Nephron (organoid): ENCODE measurements around the gene PYM1.

Source experiments
- H3K27ac Mint-ChIP-seq, 3 experiments: 2 replicates each; pipeline ENCODE4 v1.8.0; 2020; ENCODE audit warnings: mixed read lengths in 3 of 3, mild to moderate bottlenecking in 2 of 3, moderate library complexity in 1 of 3
- H3K27me3 Mint-ChIP-seq: 2 replicates; pipeline ENCODE4 v1.8.0; 2021; ENCODE audit warnings: low read depth, mild to moderate bottlenecking, moderate library complexity, mixed read lengths
- H3K36me3 Mint-ChIP-seq: 2 replicates; pipeline ENCODE4 v1.8.0; 2020; ENCODE audit warnings: low read depth, mixed read lengths
- H3K4me1 Mint-ChIP-seq: 2 replicates; pipeline ENCODE4 v1.8.0; 2020; ENCODE audit warnings: mixed read lengths
- H3K4me3 Mint-ChIP-seq, 3 experiments: 2 replicates each; pipeline ENCODE4 v1.8.0; 2020; ENCODE audit warnings: mild to moderate bottlenecking in 3 of 3, mixed read lengths in 3 of 3, moderate library complexity in 2 of 3
- H3K9me3 Mint-ChIP-seq: 2 replicates; pipeline ENCODE4 v1.8.0; 2020; ENCODE audit warnings: mixed read lengths
- CTCF ChIP-seq, 3 experiments: fragments of 200-600 bp; sonication (generic); IDR thresholded peaks; one replicate each; pipeline ENCODE4 v1.5.0; 2021; ENCODE audit warnings: antibody characterized with exemption in 3 of 3; ENCODE audit not compliant: unreplicated experiment in 3 of 3

Gene PYM1

DNA sequence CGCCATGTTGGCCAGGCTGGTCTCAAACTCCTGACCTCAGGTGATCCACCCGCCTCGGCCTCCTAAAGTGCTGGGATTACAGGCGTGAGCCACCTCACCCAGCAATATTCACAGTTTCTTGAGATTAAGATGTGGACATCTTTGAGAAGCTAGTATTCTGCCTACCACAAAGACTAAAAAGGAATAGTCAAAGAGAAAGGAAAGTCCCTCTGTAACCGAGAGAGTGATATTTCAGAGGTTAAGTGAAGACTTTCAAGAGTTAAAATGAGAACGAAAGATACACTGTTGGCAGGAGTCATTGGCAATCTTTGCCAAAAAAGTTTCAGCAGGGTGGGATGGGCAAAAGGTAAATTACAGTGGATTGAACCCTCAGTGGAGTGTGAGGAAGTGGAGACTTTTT lies 18.9 kb upstream of the PYM1 start:
- H3K36me3 Mint-ChIP-seq, result peaks cover 4% of the 10 kb centered on the region
- H3K4me1 Mint-ChIP-seq, result no peaks in the 10 kb centered on the region
- H3K27me3 Mint-ChIP-seq, result no peaks in the 10 kb centered on the region
- H3K9me3 Mint-ChIP-seq, result no peaks in the 10 kb centered on the region
- TF ChIP-seq CTCF (IDR thresholded peaks at IDR 0.05; ENCODE audit: unreplicated experiment in 3 of 3), result no peak
- H3K4me3 Mint-ChIP-seq, result no peak overlapping the region
- H3K27ac Mint-ChIP-seq, result no peak overlapping the region

DNA sequence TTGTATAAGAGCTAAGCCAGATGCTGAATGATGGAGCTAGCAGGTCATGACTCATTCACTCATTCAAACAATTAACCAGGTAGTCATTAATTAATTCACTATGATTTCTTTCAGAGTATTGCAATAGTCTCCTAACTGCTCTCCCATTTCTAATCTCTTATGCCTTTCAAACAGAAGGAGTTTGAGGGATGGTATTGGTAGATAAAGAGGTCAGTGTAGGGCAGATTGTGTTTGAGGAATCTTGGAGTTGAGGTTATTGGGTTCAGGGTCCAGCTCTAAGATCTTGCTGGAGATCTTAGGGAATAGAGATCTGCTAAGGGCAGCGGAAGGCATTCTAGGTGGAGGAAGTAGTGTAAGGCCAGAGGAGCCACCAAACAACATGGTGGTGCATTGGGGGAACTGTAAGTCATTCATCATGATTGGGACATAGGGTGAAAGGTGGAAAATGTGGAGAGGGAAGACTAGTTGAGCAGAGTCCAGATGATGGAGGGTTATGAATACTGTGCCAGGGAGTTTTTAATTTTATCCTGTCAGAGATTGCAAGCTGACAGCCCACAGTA lies 15.0 kb upstream of the PYM1 start:
- Mint-ChIP-seq H3K9me3 (no peaks in the 10 kb centered on the region), H3K27ac (no peak overlapping the region), H3K36me3 (peaks cover 4% of the 10 kb centered on the region), H3K4me3 (no peak overlapping the region), H3K27me3 (no peaks in the 10 kb centered on the region), H3K4me1 (no peaks in the 10 kb centered on the region)
- no peak for TF ChIP-seq CTCF (IDR thresholded peaks at IDR 0.05; ENCODE audit: unreplicated experiment in 3 of 3)

DNA sequence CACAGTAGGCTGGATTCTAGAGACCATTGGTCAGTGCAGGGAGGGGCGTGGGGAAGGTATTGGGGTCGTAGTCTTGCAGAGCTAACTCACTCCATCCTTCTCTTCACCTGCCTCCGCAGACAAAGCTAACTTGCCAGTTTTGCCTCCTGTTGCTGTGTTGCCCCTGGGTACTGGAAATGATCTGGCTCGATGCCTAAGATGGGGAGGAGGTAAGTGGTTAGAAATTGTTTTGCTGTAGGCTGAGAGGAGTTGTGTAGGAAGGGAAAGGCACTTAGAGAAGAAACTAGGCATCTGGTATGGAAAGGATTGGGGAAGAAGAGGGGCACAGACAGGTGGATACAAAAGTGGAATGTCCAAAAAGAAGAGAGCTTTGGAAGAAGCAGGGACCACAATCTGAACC lies 14.4 kb upstream of the PYM1 start:
- Mint-ChIP-seq H3K4me1 (no peaks in the 10 kb centered on the region), H3K27ac (no peak overlapping the region), H3K9me3 (no peaks in the 10 kb centered on the region), H3K4me3 (no peak overlapping the region), H3K36me3 (peaks cover 4% of the 10 kb centered on the region), H3K27me3 (peaks cover 5% of the 10 kb centered on the region)
- no peak for TF ChIP-seq CTCF (IDR thresholded peaks at IDR 0.05; ENCODE audit: unreplicated experiment in 3 of 3)

DNA sequence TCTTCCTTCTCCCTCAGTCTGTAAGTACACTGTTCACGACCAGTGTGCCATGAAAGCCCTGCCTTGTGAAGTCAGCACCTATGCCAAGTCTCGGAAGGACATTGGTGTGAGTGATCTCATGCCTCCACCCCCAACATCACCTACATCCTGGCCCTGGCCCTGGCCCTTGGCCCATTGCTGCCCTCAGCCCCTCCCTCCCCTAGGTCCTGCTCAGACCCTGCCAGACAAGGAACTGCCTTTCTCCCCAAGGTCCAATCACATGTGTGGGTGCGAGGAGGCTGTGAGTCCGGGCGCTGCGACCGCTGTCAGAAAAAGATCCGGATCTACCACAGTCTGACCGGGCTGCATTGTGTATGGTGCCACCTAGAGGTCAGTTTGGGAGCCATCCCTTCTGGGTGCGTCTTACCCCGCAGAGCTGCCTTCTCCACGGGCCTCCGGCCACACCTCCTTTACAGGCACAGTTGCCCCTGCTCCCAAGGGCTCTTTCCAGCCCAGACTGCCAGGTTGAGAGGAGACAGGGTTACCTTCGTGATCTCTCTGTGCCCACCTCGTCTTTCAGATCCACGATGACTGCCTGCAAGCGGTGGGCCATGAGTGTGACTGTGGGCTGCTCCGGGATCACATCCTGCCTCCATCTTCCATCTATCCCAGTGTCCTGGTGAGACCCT lies 12.5 kb upstream of the PYM1 start:
- Mint-ChIP-seq H3K36me3 (peaks cover 4% of the 10 kb centered on the region), H3K27me3 (peaks cover 15% of the 10 kb centered on the region), H3K4me3 (peak overlapping the region in 1 of 3 experiments; percentile 53), H3K4me1 (no peaks in the 10 kb centered on the region), H3K9me3 (no peaks in the 10 kb centered on the region), H3K27ac (no peak overlapping the region)
- TF ChIP-seq CTCF (IDR thresholded peaks at IDR 0.05; ENCODE audit: unreplicated experiment in 3 of 3), result peak; percentile 80 to 85 (median 85)

DNA sequence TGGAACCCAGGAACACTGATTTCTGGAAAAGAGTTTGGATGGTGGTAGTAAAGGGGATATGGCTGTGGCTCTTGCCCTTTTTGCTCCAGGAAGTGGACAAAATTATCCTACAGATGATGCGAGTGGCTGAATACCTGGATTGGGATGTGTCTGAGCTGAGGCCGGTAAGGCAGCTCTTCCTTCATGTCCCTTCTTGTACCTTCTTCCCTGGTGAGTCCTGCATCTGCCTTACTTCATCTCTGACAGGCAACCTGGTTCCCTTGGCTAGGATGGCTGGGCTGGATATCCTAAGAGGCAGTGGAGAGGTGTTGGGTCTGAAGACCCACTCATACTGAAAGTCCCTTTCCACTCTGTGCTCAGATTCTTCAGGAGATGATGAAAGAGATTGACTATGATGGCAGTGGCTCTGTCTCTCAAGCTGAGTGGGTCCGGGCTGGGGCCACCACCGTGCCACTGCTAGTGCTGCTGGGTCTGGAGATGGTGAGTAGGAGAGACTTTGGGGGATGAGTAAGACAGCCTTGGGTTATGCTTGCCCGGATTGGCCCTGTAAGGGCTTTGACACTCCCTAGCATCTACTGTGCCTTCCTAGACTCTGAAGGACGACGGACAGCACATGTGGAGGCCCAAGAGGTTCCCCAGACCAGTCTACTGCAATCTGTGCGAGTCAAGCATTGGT lies 11.3 kb upstream of the PYM1 start:
- H3K27me3 Mint-ChIP-seq, result peaks cover 25% of the 10 kb centered on the region
- no peaks in the 10 kb centered on the region for H3K4me1 Mint-ChIP-seq
- H3K27ac Mint-ChIP-seq, result no peak overlapping the region
- no peaks in the 10 kb centered on the region for H3K9me3 Mint-ChIP-seq
- TF ChIP-seq CTCF (IDR thresholded peaks at IDR 0.05; ENCODE audit: unreplicated experiment in 3 of 3), result no peak
- peaks cover 4% of the 10 kb centered on the region for H3K36me3 Mint-ChIP-seq
- no peak overlapping the region for H3K4me3 Mint-ChIP-seq
